ENCODE measurements around the gene IRF2.

Gene IRF2

GRCh38 chr4:184474263-184475095 lies at the start of gene IRF2:
Gene IRF2, minus strand, starts transcription at chr4:184474550. Its CDS starts 45,486 bp downstream, at chr4:184429064.
- DNase-seq (ENCODE audit: low spot score) = peak; percentile 99

GRCh38 chr4:184515606-184516005 lies 41.3 kb upstream of the IRF2 start:
- DNase-seq (ENCODE audit: low spot score) = no peak

GRCh38 chr4:184514121-184514988 lies 40.0 kb upstream of the IRF2 start:
- peak; percentile 91 for DNase-seq (ENCODE audit: low spot score)

- DNase-seq (ENCODE audit: low spot score) = no peak
Observed at GRCh38 chr4:184513802-184514120, 39.4 kb upstream of the IRF2 start.

DNA sequence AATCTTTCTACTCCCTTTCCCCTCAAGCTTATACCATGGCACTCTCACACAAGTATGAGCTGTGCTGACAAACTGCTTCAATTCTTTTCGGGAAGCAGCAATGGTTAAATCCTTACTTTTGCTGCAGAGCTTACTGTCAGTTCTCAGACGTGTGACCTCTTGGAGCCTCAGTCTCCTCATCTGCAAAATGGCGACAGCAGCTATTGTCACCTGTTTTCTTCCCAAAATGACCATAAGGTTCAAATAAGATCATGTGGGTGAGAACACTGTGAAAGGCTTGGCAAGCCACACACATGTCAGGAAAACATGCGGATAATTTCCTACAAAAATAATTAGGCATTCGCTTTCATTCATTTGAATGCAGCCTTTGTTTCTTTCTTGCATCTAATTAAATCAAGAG lies 36.8 kb upstream of the IRF2 start:
- DNase-seq (ENCODE audit: low spot score) = no peak

DNA sequence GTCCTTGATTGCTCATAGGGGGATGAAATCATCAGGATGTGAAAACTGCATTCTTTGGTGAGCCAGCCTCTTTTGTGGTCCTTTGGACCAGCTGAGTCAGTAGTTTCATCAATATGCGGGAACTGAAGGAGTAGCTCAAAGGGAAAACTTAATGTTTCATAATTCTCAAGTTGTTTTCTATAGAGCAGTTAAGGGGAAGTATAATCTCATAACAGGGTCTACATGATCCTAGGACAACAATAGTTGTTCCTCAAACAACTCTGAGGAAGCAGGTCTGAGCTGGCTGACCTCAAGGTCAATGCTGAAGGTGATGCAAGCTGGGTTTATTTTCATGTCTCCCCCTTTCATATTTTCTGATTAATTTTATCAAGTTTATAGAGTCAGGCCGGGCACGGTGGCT lies 36.1 kb upstream of the IRF2 start:
- no peak for DNase-seq (ENCODE audit: low spot score)

GRCh38 chr4:184506527-184507121 lies 32.3 kb upstream of the IRF2 start:
- DNase-seq (ENCODE audit: low spot score) = no peak

DNA sequence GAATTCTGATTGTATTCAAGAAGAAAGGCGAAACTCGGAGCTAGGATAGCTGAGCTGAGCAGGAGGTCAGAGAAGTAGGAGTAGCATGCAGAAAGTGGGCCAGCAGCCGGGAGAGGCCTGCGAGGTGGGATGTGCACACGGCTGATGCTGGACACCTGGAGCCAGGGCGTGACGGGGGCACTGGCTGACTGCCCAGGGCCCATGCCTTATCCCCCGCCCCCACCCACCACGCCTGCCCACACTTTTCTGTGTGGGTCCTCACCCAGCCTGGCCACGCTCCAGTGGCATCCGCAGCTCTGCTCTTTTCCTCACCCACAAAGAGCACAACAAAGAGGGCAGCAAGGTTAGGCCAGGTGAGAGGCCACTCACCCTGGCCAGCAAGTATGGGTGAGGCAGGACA lies 30.0 kb upstream of the IRF2 start:
- DNase-seq (ENCODE audit: low spot score) = no peak

- peak; percentile 70 for DNase-seq (ENCODE audit: low spot score)
Observed at GRCh38 chr4:184503869-184504300, 29.5 kb upstream of the IRF2 start.

DNA sequence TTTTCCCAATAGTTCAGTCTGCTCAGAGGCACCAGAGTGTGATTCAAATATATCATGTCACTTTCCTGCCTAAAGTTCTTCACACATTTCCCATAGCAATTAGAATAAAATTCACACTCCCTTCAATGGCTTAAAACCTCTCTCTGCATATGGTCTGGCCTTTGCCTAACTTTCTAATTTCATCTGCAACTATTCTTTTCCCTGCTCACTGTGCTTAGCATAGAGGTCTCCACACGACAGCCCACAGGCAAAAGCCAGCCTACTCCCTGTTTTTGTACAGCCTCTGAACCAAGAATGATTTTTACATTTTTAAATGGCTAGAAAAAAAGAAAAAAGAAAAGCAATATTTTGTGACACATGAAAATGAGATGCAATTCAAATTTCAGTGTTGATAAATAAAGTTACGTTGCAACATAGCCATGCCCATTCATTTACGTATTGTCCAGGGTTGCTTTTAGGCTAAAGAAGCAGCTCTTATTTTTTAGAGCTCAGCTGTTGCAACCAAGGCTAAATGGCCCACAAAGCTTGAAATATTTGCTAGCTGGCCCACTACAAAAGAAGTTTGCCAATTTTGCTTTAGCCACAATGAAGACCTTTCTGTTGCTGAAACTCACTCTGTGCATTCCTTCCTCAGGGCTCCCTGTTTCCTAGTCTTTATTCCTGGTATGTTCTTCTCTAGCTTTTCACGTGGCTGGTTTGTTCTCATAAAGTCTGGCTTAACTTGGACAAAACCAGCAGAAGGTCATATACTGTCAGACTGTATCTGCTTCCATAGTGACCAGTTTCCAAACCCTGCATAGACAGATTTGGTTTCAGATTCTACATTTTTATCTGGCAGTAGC lies 26.6 kb upstream of the IRF2 start:
- DNase-seq (ENCODE audit: low spot score) = no peak

DNA sequence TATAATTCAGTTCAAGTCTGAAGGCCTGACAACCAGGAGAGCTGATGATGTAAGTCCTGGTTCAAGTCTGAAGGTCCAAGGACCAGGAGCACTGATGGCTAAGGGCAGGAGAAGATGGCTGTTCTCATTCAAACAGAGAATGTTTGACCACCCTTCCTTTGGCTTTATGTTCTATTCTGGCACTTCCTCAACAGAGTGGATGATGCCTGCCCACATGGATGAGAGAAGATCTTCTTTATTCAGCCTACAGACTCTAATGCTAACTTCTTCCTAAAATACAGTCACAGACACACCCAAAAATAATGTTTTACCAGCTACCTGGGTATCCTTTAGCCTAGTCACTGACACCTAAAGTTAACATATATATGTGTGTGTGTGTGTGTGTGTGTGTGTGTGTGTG lies 25.6 kb upstream of the IRF2 start:
- DNase-seq (ENCODE audit: low spot score) = no peak

DNA sequence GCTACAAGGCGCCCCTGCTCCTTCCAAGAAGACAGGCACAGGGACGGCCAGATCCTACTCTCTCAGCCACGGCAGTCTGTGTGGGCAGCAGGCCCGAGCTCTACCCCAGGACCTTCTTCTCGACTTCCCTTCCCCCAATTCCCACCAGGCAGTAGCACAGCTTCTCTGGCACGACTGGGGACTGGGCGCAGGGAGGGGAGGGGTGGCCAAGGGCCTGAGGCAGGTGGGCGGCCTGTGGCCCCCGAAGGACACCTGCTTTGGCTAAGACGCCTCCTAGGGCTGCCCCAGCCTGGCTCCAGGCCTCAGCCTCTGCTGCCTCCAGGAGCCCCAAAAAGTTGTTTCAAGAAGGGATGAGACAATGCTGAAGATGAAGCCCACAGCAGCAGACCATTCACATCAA lies 24.2 kb upstream of the IRF2 start:
- no peak for DNase-seq (ENCODE audit: low spot score)

- no peak for DNase-seq (ENCODE audit: low spot score)
Observed at GRCh38 chr4:184489771-184490170, 15.4 kb upstream of the IRF2 start.

DNA sequence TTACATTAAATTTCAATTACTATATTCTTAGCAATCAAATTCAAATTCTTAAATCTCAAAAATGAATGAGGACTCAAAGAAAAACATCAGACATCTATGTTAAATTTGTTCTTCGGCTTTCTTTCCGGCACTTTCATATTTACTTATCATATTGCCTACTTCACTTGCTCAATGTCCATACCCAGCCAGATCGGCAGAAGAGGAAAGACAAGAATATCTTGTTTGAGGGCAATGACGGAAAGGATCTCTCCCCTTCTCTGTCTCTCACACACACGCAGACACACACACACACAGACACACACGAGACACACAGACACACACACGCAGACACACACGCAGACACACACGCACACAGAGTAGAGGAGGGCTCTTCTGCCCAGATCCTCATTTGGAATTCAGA lies 13.2 kb upstream of the IRF2 start:
- no peak for DNase-seq (ENCODE audit: low spot score)

GRCh38 chr4:184485279-184485678 lies 10.9 kb upstream of the IRF2 start:
- no peak for DNase-seq (ENCODE audit: low spot score)

DNA sequence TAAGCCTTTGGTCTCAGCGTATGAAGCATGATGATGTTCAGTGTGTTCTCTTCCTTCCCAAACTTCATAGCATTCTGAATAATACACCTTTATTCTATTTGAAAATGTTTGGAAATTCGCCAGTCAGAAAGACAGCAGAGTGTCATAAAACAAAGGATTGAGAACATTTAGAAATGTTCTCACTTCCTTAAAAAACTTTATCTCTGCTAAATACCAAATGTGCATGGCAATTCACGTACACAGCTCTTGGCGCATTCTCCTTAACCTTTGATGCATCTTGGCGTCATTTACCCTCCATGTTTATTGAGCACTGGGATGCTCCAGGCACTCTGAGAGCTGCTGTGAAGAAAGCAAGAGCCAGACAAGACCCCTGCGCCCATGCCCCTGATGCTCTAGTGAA lies 7.2 kb upstream of the IRF2 start:
- DNase-seq (ENCODE audit: low spot score) = no peak

DNA sequence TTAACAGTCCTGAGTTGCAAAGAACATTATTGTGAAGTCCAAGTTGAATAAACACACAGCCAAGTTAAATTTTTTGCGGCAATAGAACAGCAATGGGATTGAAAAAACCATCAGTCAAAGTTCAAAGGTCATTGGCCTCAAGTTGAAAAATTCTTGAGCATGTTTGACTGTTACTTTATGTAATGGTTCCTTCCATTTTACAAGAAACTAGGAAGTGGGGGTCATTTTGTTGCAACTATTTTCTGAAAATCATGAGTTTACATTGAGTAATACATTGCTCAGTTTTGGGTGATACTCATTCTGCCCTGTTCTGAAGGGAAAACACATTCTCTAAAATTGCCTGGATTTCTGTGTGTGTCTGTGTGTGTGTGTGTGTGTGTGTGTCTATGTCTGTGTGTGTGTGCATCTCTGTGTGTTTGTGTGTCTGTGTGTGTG lies 5.2 kb upstream of the IRF2 start:
- DNase-seq (ENCODE audit: low spot score) = no peak

DNA sequence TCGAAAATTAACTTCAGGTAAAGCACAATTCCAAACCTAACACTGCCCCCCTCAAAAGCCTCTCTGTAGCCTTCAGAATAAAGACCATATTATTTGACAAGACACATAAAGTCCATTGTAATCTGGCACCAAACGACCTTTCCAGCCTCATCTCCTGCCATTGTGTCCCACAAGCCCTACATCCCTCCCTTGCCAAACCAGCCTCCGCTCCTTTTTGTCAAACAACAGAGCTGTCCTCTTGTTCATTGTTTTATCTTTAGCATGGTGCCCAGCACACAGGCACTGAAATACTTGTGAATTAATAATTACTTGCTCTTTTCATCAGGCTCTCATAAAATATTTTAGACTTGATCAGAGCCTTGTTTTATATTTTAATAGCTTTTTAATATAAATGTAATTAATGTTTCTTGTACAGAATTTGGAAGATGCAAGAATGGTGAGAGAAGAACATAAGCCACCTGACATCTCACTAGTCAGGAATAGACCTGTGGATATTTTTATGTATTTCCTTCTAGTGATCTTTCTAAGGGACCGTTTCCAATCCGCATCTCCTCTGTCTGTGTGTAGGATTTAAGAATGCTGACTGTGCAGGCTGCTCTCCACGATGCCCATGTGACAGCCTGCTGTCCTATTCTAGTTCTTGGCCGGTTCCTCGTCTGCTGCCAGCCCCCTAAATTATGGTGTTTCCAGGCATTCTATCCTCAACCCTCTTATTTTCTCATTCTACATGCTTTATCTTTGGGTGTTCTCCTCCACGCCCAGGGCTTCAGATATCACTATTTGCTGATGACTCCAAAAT lies 3.0 kb upstream of the IRF2 start:
- DNase-seq (ENCODE audit: low spot score) = no peak

DNA sequence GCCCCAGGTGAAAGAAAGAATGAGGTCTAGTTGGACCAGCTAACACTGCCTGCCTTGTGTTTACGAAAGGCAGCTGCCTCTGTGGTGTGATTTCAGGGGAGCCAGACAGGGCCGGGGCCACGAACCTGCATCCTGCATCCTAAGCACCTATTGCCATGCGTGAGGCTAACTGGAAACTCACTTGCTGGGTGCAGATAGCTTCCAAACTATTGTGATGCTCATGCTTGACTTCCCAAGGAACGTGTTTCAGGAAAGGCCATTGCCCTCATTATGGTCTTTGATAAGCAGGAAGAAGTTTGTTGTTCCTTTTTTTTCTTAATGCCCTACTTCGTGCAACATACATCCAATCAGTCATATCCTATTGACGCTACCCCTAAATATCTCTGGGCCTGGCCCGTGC lies 2.3 kb upstream of the IRF2 start:
- no peak for DNase-seq (ENCODE audit: low spot score)

- no peak for DNase-seq (ENCODE audit: low spot score)
Observed at GRCh38 chr4:184475498-184475897, 1.1 kb upstream of the IRF2 start.

- peak; percentile 68 for DNase-seq (ENCODE audit: low spot score)
Observed at GRCh38 chr4:184475096-184475461, 729 bp upstream of the IRF2 start.

Measured in GM03348 (cell line).